A673 (cell line): ENCODE results near the gene LDB2. TPM values are rescaled to one million over a fixed set of nuclear protein-coding genes. Genes with fewer than 3 reads are reported as not detected.

Experiments used
- BruUV-seq: library from RNA; stranded (reverse); fragments of 400-500 nt; replicated peaks from 2 replicates; lab custom pipeline; 2021; lab: Mats Ljungman, UMichigan
- CTCF ChIA-PET: fragments of 300-600 bp; sonication (Branson Sonifier 250); formaldehyde crosslinking; loops from one replicate; lab custom pipeline; 2022; ENCODE audit warnings: antibody characterized with exemption; lab: Charles Lee
- POLR2A ChIA-PET: fragments of 300-600 bp; sonication (Branson Sonifier 250); formaldehyde crosslinking; loops from one replicate; lab custom pipeline; 2022; ENCODE audit warnings: antibody characterized with exemption; ENCODE audit not compliant: low non-redundant PET; lab: Charles Lee
- DNase-seq: peaks from one replicate; pipeline ENCODE4 v3.0.0-alpha.2; 2015; ENCODE audit warnings: low spot score
- H3K27ac ChIP-seq: fragments of 200-600 bp; sonication (generic); 2 replicates; pipeline ENCODE4 v1.5.1; 2016; ENCODE audit warnings: mixed run types, low read depth, mild to moderate bottlenecking, mixed read lengths, antibody characterized with exemption, low read length; ENCODE audit not compliant: poor library complexity, severe bottlenecking
- H3K27me3 ChIP-seq: fragments of 200-600 bp; sonication (generic); replicated peaks from 2 replicates; pipeline ENCODE4 v1.6.1; 2017; ENCODE audit warnings: mixed run types, low read depth, mild to moderate bottlenecking, mixed read lengths, antibody characterized with exemption, low read length; ENCODE audit not compliant: insufficient read depth, poor library complexity
- H3K36me3 ChIP-seq: fragments of 200-600 bp; sonication (generic); 2 replicates; pipeline ENCODE4 v1.6.1; 2016; ENCODE audit warnings: mixed run types, mild to moderate bottlenecking, mixed read lengths, antibody characterized with exemption, low read length; ENCODE audit not compliant: insufficient read depth, poor library complexity, severe bottlenecking
- H3K4me1 ChIP-seq: fragments of 200-600 bp; sonication (generic); 2 replicates; pipeline ENCODE4 v1.6.1; 2017; ENCODE audit warnings: mixed run types, mild to moderate bottlenecking, mixed read lengths, antibody characterized with exemption, low read length; ENCODE audit not compliant: insufficient read depth, poor library complexity, severe bottlenecking
- H3K4me3 ChIP-seq: fragments of 200-600 bp; sonication (generic); 2 replicates; pipeline ENCODE4 v1.5.1; 2016; ENCODE audit warnings: low read depth, mixed run types, mild to moderate bottlenecking, mixed read lengths, low read length; ENCODE audit not compliant: poor library complexity, severe bottlenecking
- H3K9me3 ChIP-seq: fragments of 200-600 bp; sonication (generic); 2 replicates; pipeline ENCODE4 v1.6.1; 2016; ENCODE audit warnings: mixed run types, low read depth, mild to moderate bottlenecking, mixed read lengths, antibody characterized with exemption, low read length; ENCODE audit not compliant: poor library complexity, severe bottlenecking
- CTCF ChIP-seq: fragments of 300-800, 200-600 bp; sonication (generic); conservative IDR thresholded peaks from 2 replicates; pipeline ENCODE4 v1.5.1; 2017; ENCODE audit warnings: low read depth, mild to moderate bottlenecking, antibody characterized with exemption, low read length, moderate library complexity, mixed read lengths
- EZH2 ChIP-seq: fragments of 200-600 bp; sonication (generic); IDR thresholded peaks from 2 replicates; pipeline ENCODE4 v1.6.1; 2017; ENCODE audit warnings: borderline replicate concordance, low read depth, mild to moderate bottlenecking, mixed read lengths, antibody characterized with exemption, low read length; ENCODE audit not compliant: poor library complexity, severe bottlenecking
- intact Hi-C: fragments of 100-400 bp; cut with micrococcal nuclease; formaldehyde crosslinking; loops from one replicate; pipeline ENCODE4 v1.10.0; 2022; ENCODE audit not compliant: unreplicated experiment
- total RNA-seq: library from RNA; stranded (reverse); gene quantifications from 2 replicates; pipeline ENCODE4 v1.2.3, GENCODE V29; 2021

LDB2 gene
- total RNA-seq, 1 experiment from 2014 or later, result 47.4 TPM

DNA sequence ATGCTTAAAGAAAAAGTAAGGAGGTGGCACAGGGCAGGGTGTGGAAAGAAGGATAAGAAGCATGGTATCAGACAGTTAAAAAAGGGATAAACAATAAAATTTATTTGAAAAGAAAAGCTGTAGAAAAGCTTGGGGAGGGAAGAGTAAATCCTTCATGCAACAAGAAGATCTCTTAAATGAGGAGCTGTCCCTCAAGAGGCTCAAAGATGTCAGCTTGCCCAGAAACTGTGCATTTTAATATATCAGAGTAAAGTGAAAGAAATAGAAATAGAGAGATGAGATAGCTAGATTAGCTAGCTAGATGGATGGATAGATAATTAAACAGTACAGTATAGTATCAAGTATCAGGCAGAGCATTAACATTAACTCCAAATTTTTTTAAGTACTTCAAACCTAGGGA lies 170.3 kb downstream of the LDB2 start:
- Histone ChIP-seq H3K4me3 (no peak overlapping the region), H3K4me1 (peaks cover 10% of the 10 kb centered on the region), H3K9me3 (no peaks in the 10 kb centered on the region), H3K27ac (no peak overlapping the region), H3K36me3 (no peaks in the 10 kb centered on the region), H3K27me3 (no peaks in the 10 kb centered on the region)
- intact Hi-C loops, result no loop called here
- no TSS peak for BruUV-seq
- POLR2A ChIA-PET, result no interaction called here
- DNase-seq, result no peak
- no peak for TF ChIP-seq CTCF
- no peak for TF ChIP-seq EZH2
- CTCF ChIA-PET, result no interaction called here

DNA sequence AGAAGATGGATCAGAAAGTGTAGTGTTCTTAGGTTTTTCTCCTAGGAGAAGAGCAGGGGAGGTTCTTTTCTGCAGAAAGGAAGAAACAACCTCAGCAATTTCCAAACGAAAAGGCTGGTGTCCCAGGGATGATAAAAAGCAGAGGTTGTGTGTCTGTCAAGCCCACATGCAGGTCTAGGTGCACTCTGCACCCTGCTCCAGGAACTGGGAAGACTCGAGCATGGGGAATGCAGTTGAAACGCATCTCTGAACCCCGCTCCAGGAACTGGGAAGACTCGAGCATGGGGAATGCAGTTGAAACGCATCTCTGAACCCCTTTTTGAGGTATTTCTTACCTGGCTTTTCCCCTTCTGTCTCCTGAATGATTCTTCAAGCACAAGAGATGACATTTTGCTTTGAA lies 171.2 kb downstream of the LDB2 start:
- no peak for TF ChIP-seq EZH2
- no peaks in the 10 kb centered on the region for H3K36me3 ChIP-seq
- H3K9me3 ChIP-seq, result no peaks in the 10 kb centered on the region
- no TSS peak for BruUV-seq
- ChIA-PET POLR2A (no interaction called here), CTCF (no interaction called here)
- no peak for DNase-seq
- H3K4me1 ChIP-seq, result peaks cover 10% of the 10 kb centered on the region
- H3K4me3 ChIP-seq, result no peak overlapping the region
- intact Hi-C loops, result no loop called here
- no peaks in the 10 kb centered on the region for H3K27me3 ChIP-seq
- H3K27ac ChIP-seq, result no peak overlapping the region

DNA sequence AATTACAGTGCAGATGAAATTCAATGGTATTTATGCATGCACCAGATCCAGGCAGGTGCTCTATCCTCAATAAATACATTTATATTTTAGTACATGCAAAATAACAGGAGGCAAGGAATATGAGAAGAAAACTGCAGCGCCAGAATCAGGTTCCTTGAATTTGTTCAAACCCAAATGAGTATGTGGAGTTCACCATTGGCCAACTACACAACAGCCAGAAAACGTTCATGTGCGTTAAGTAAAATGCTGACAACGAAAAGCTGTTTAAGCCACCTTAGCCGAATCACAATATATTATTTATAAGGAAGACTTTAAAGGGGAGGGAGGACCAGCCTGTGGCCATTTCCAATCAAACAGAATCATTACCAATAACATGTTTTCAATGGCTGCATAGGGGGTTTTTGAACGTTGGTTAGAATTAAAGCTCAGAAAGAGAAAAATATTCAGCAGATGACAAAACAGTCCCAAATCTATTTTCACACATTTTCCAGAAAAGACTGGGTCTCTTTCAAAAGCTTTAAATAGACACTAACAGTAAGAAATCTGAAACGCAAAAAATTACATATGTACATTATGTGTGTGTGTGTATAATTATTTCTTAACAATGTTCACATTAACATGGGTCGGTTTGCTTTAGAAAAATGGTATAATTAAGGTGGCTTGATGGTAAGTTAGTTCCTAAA lies 171.9 kb downstream of the LDB2 start:
- CTCF ChIA-PET, result no interaction called here
- Histone ChIP-seq H3K27ac (no peak overlapping the region), H3K4me3 (no peak overlapping the region), H3K27me3 (no peaks in the 10 kb centered on the region), H3K4me1 (peaks cover 12% of the 10 kb centered on the region), H3K9me3 (no peaks in the 10 kb centered on the region), H3K36me3 (no peaks in the 10 kb centered on the region)
- no TSS peak for BruUV-seq
- POLR2A ChIA-PET, result no interaction called here
- TF ChIP-seq CTCF (no peak), EZH2 (no peak)
- no peak for DNase-seq
- intact Hi-C loops, result no loop called here

- H3K27ac ChIP-seq, result no peak overlapping the region
- no peaks in the 10 kb centered on the region for H3K36me3 ChIP-seq
- CTCF ChIA-PET, result no interaction called here
Observed at GRCh38 chr4:16725252-16725651, 173.2 kb downstream of the LDB2 start.

More at GRCh38 chr4:16725252-16725651, 173.2 kb downstream of the LDB2 start:
- POLR2A ChIA-PET, result no interaction called here
- H3K4me3 ChIP-seq, result no peak overlapping the region
- TF ChIP-seq EZH2 (no peak), CTCF (no peak)
- no peaks in the 10 kb centered on the region for H3K9me3 ChIP-seq
- H3K27me3 ChIP-seq, result no peaks in the 10 kb centered on the region
- no peak for DNase-seq
- H3K4me1 ChIP-seq, result peaks cover 14% of the 10 kb centered on the region
- no TSS peak for BruUV-seq
- intact Hi-C loops, result no loop called here
